PC-9 (cell line): Measurements from ENCODE around the gene YIF1B. TPM values are rescaled to one million over a fixed set of nuclear protein-coding genes. Genes with fewer than 3 reads are reported as not detected.

Source experiments
- BruUV-seq: library from RNA; stranded (reverse); fragments of 400-500 nt; replicated peaks from 2 replicates; lab custom pipeline; 2021; lab: Mats Ljungman, UMichigan
- CTCF ChIA-PET: fragments of 300-600 bp; sonication (Branson Sonifier 250); formaldehyde crosslinking; loops from one replicate; lab custom pipeline; 2022; ENCODE audit warnings: antibody characterized with exemption; lab: Charles Lee
- POLR2A ChIA-PET: fragments of 300-600 bp; sonication (Branson Sonifier 250); formaldehyde crosslinking; loops from one replicate; lab custom pipeline; 2022; ENCODE audit warnings: antibody characterized with exemption; ENCODE audit not compliant: unreplicated experiment; lab: Charles Lee
- DNase-seq, 2 experiments: peaks; one replicate each; pipeline versions ENCODE4 v3.0.0 to v3.0.0-alpha.2; 2015 to 2022; ENCODE audit warnings: mixed read lengths in 1 of 2
- H2AFZ ChIP-seq: fragments of 200-600 bp; sonication (generic); 2 replicates; pipeline ENCODE4 v1.8.1; 2017; ENCODE audit warnings: antibody characterized with exemption
- H3F3A ChIP-seq: fragments of 200-600 bp; sonication (generic); 2 replicates; pipeline ENCODE4 v1.8.1; 2017; ENCODE audit warnings: antibody characterized with exemption, mild to moderate bottlenecking, low read depth; ENCODE audit not compliant: insufficient read depth
- H3K27ac ChIP-seq: fragments of 200-600 bp; sonication (generic); 2 replicates; pipeline ENCODE4 v1.6.1; 2016; ENCODE audit warnings: mixed run types
- H3K27me3 ChIP-seq: fragments of 200-600 bp; sonication (generic); 2 replicates; pipeline ENCODE4 v1.6.1; 2016; ENCODE audit warnings: low read depth, mixed run types; ENCODE audit not compliant: insufficient read depth
- H3K36me3 ChIP-seq: fragments of 200-600 bp; sonication (generic); 2 replicates; pipeline ENCODE4 v1.6.1; 2016; ENCODE audit warnings: low read depth, mixed run types
- H3K4me1 ChIP-seq: fragments of 200-600 bp; sonication (generic); replicated peaks from 2 replicates; pipeline ENCODE4 v1.6.1; 2016; ENCODE audit warnings: mixed run types; ENCODE audit not compliant: insufficient read depth
- H3K4me2 ChIP-seq: fragments of 200-600 bp; sonication (generic); 2 replicates; pipeline ENCODE4 v1.6.1; 2017; ENCODE audit warnings: mixed run types
- H3K4me3 ChIP-seq: fragments of 200-600 bp; sonication (generic); 2 replicates; pipeline ENCODE4 v1.6.1; 2016; ENCODE audit warnings: mixed run types
- H3K79me2 ChIP-seq: fragments of 200-600 bp; sonication (generic); 2 replicates; pipeline ENCODE4 v1.6.1; 2017; ENCODE audit warnings: low read depth, mixed run types
- H3K9me2 ChIP-seq: fragments of 200-600 bp; sonication (generic); 2 replicates; pipeline ENCODE4 v1.8.1; 2017; ENCODE audit warnings: mild to moderate bottlenecking; ENCODE audit not compliant: insufficient read depth
- H3K9me3 ChIP-seq: fragments of 200-600 bp; sonication (generic); 2 replicates; pipeline ENCODE4 v1.8.1; 2016; ENCODE audit warnings: low read depth; ENCODE audit not compliant: insufficient read depth
- H4K20me1 ChIP-seq: fragments of 200-600 bp; sonication (generic); 2 replicates; pipeline ENCODE4 v1.8.1; 2017; ENCODE audit not compliant: insufficient read depth
- CTCF ChIP-seq: fragments of 200-600 bp; sonication (generic); conservative IDR thresholded peaks from 2 replicates; pipeline ENCODE4 v1.6.1; 2017; ENCODE audit warnings: mixed run types, antibody characterized with exemption, mild to moderate bottlenecking, moderate library complexity
- EZH2 ChIP-seq: fragments of 200-600 bp; sonication (generic); IDR thresholded peaks from 2 replicates; pipeline ENCODE4 v1.8.0; 2017; ENCODE audit warnings: antibody characterized with exemption, low read depth
- intact Hi-C: fragments of 100-400 bp; cut with micrococcal nuclease; formaldehyde crosslinking; loops from one replicate; pipeline ENCODE4 v1.10.0; 2022; ENCODE audit not compliant: unreplicated experiment
- total RNA-seq: library from RNA; stranded (reverse); gene quantifications from 2 replicates; pipeline ENCODE4 v1.2.3, GENCODE V29; 2021

Gene YIF1B
- total RNA-seq, 1 experiment from 2014 or later = 39.8 TPM

GRCh38 chr19:38285567-38285966 lies 30.2 kb downstream of the YIF1B start:
- no peaks in the 10 kb centered on the region for H3K27me3 ChIP-seq
- no TSS peak for BruUV-seq
- CTCF ChIA-PET = interaction anchor here (0.5 kb wide), 1 partner anchor 38 kb away, joined by 6 read pairs; no protein-coding TSS in a partner anchor
- peaks cover 24% of the 10 kb centered on the region for H3K4me1 ChIP-seq
- H3K4me3 ChIP-seq = no peak overlapping the region
- peaks cover 54% of the 10 kb centered on the region for H3K36me3 ChIP-seq
- H4K20me1 ChIP-seq = peaks cover 98% of the 10 kb centered on the region
- no peak overlapping the region for H2AFZ ChIP-seq
- intact Hi-C loops = no loop called here
- TF ChIP-seq EZH2 (no peak), CTCF (no peak)
- peaks cover 90% of the 10 kb centered on the region for H3K79me2 ChIP-seq
- H3K4me2 ChIP-seq = no peak overlapping the region
- no peak for DNase-seq
- no peak overlapping the region for H3K27ac ChIP-seq
- no peaks in the 10 kb centered on the region for H3K9me2 ChIP-seq
- no peaks in the 10 kb centered on the region for H3K9me3 ChIP-seq
- POLR2A ChIA-PET = interaction anchor here (0.6 to 0.7 kb wide), 2 partner anchors 11 to 294 kb away, joined by 3 to 4 read pairs; no protein-coding TSS in a partner anchor
- H3F3A ChIP-seq = peaks cover 70% of the 10 kb centered on the region

GRCh38 chr19:38284422-38284821 lies 31.3 kb downstream of the YIF1B start:
- no peaks in the 10 kb centered on the region for H3K9me2 ChIP-seq
- peaks cover 62% of the 10 kb centered on the region for H3K36me3 ChIP-seq
- TF ChIP-seq EZH2 (no peak), CTCF (no peak)
- peaks cover 98% of the 10 kb centered on the region for H4K20me1 ChIP-seq
- POLR2A ChIA-PET = no interaction called here
- H2AFZ ChIP-seq = no peak overlapping the region
- H3K79me2 ChIP-seq = peaks cover 96% of the 10 kb centered on the region
- H3F3A ChIP-seq = peaks cover 66% of the 10 kb centered on the region
- peaks cover 22% of the 10 kb centered on the region for H3K4me1 ChIP-seq
- no peaks in the 10 kb centered on the region for H3K27me3 ChIP-seq
- no peaks in the 10 kb centered on the region for H3K9me3 ChIP-seq
- H3K27ac ChIP-seq = no peak overlapping the region
- H3K4me3 ChIP-seq = no peak overlapping the region
- H3K4me2 ChIP-seq = no peak overlapping the region
- intact Hi-C loops = no loop called here
- BruUV-seq = no TSS peak
- CTCF ChIA-PET = no interaction called here
- DNase-seq = no peak

DNA sequence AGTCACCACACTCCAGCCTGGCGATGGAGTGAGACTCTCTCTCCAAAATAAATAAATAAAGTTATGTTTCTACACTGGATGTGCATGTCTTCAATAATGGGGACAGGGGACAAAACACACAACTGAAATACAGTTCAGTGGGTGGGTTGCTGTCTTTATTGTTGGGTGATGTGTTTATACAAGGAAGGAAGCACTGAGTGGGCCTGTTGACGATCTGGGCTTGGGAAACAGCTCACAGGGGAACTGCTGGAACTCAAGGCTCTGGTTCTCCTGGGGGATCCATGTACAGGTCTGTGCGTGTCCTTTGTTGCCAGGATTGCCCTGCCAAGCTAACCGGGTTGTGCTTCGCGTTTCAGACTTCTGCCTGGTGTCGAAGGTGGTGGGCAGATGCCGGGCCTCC lies 32.5 kb downstream of the YIF1B start:
- DNase-seq = no peak
- intact Hi-C loops = no loop called here
- H3K36me3 ChIP-seq = peaks cover 53% of the 10 kb centered on the region
- no peak overlapping the region for H3K4me2 ChIP-seq
- BruUV-seq = no TSS peak
- peaks cover 22% of the 10 kb centered on the region for H3K4me1 ChIP-seq
- H3K9me3 ChIP-seq = no peaks in the 10 kb centered on the region
- H3K79me2 ChIP-seq = peaks cover 99% of the 10 kb centered on the region
- peaks cover 64% of the 10 kb centered on the region for H3F3A ChIP-seq
- no peaks in the 10 kb centered on the region for H3K27me3 ChIP-seq
- ChIA-PET POLR2A (no interaction called here), CTCF (no interaction called here)
- no peaks in the 10 kb centered on the region for H3K9me2 ChIP-seq
- H2AFZ ChIP-seq = no peak overlapping the region
- H3K4me3 ChIP-seq = no peak overlapping the region
- no peak overlapping the region for H3K27ac ChIP-seq
- H4K20me1 ChIP-seq = peaks cover 100% of the 10 kb centered on the region
- TF ChIP-seq CTCF = no peak
- no peak for TF ChIP-seq EZH2
